C4-2B (cell line): ENCODE data around the gene KDM1A.

Experiments used
- H3K27ac ChIP-seq: fragments of 450-650 bp; 2 replicates; pipeline ENCODE4 v1.5.1; 2017
- ZFX ChIP-seq: fragments of 450-650 bp; IDR thresholded peaks from 2 replicates; pipeline ENCODE4 v1.6.1; 2017
- TF ChIP-seq, protein P1 (sequence below): fragments of 450-650 bp; conservative IDR thresholded peaks from 2 replicates; pipeline ENCODE4 v1.5.1; 2017; ENCODE audit warnings: mild to moderate bottlenecking

Gene KDM1A

DNA sequence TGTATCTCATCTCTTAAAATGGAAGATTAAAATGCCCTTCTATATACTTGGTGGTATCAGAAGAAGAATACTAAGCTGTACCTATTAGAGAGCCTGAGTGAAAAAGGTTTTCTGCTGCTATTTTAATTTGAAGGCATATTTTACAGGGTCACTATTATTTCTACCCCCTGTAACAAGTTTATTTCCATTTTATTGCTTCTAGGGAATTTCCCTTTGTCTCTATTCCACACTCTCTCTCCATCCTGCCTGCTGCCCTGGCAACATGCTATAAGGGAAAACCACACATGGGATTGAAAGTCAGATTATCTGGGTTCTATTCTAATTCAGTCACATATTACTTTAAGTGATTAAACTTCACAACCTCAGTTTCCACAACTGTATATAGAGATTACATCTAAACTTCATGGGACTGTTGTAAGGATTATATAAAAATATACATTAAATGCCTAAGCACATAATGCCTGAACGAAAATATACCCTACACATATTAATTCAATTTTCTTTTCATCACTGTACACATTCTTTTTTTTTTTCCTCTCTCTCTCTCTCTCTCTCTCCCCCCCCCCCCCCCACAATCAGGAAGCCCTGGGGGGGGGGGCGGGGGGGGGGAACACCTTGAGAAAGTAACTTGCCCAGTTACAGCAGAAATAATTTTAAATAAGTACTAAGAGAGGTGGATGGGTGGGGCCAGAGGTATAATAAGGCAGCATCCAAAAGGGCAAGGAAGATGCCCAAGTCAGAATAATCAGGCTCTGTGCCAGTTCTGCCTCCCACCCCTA is 97.8 kb downstream of the KDM1A start:
- no peak overlapping the region for H3K27ac ChIP-seq
- no peak for TF ChIP-seq ZFX

DNA sequence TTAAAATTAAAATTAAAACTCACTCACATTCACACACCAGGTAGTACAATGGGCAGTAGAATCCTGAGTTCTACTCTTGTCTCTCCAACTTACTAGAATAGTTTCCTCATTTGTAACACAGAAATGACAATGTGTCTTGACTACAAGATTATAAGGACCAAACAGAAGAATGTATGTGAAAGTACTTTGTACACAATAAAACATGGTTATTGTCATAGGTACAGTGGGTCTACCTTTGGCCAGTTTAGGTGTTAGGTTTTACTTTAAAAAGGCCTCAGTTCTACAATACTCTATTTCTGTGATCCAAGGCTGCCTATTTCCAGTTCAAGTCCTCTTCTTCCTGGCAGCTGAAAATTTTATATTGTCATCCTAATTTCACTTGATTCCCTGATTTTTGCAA is 99.1 kb downstream of the KDM1A start:
- H3K27ac ChIP-seq = no peak overlapping the region
- no peak for TF ChIP-seq ZFX
- TF ChIP-seq, protein P1, sequence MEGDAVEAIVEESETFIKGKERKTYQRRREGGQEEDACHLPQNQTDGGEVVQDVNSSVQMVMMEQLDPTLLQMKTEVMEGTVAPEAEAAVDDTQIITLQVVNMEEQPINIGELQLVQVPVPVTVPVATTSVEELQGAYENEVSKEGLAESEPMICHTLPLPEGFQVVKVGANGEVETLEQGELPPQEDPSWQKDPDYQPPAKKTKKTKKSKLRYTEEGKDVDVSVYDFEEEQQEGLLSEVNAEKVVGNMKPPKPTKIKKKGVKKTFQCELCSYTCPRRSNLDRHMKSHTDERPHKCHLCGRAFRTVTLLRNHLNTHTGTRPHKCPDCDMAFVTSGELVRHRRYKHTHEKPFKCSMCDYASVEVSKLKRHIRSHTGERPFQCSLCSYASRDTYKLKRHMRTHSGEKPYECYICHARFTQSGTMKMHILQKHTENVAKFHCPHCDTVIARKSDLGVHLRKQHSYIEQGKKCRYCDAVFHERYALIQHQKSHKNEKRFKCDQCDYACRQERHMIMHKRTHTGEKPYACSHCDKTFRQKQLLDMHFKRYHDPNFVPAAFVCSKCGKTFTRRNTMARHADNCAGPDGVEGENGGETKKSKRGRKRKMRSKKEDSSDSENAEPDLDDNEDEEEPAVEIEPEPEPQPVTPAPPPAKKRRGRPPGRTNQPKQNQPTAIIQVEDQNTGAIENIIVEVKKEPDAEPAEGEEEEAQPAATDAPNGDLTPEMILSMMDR = no peak

DNA sequence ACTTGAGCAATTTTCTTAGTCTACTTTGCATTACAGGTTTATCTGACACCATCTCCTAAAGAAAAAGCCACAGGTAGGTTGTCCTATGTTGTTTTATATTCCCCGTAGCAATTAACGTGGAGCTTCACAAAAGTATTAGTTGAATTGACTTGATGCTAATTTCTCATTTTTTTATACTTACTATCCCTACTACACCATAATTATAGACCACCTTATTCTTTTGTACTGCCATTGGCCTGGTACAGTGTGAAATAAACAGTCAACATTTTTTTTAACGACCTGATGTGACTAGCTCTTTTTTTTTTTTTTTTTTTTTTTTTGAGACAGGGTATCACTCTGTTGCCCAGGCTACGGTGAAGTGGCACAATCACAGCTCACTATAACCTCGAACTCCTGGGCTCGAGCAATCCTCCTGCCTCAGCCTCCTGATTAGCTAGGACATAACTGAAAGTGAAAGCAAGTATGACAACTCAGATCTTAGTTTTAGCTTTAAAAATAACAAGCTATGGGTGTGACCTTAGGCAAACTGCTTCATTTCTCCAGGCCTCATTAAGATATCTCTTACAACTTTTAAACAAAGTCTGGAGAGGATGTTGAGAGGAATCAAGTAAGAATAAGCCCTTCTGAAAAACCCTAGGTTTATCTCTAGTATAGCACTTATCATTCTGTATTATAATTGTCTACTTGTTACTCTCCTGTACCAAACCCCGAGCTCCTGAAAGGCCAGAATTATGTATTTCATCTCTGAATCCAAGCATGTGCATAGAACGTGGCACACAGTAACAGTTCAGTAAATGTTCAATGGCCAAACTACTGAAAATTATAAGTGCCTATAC is 99.9 kb downstream of the KDM1A start:
- TF ChIP-seq, protein P1 = no peak
- no peak for TF ChIP-seq ZFX
- no peak overlapping the region for H3K27ac ChIP-seq

DNA sequence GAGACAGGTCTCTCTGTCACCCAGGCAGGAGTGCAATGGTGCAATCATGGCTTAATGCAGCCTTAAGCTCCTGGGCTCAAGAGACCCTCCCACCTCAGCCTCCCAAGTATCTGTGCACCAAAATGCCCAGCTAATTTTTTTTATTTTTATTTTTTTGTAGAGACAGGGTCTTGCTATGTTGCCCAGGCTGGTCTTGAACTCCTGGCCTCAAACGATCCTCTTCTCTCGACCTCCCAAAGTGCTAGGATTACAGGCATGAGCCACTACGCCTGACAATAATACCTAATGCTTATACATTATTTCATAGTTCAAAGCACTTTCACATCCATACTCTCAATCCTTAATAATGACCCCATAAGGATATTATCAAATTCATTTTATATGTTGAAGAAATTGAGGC is 101.1 kb downstream of the KDM1A start:
- no peak overlapping the region for H3K27ac ChIP-seq
- TF ChIP-seq, protein P1 = no peak
- TF ChIP-seq ZFX = no peak

DNA sequence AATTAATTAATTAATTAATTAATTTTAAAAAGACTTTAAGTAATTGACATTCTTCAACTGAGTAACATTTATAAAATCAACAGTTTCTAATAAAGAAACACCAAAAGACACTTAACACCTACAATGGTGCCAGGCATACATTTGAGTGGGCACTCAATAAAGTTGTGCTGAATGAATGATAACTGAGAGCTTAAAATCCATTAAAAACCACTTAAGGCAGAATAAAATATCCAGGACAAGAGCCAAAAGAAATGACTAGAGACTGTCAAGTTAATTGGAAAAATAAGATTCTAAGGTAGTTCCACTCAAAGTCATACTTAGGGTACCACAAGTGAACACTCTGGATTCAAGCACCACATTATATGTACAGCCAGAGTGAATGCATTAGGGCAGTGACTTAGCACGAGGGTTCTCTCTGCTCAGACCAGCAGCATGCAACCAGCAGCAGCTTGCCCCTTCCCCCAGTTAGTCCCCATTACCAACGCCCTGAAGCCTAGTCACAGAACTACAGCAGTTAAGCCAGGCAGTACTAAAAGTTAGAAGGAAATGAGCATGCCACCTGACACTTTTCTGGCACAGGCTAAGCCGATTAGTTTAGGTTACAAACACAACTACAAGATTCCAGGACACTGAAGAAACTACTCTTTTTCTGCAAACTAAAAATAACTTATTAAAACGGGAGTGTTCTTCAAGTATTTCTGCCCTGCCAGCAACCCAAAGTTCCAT is 102.9 kb downstream of the KDM1A start:
- TF ChIP-seq ZFX = no peak
- TF ChIP-seq, protein P1 = no peak
- H3K27ac ChIP-seq = no peak overlapping the region

DNA sequence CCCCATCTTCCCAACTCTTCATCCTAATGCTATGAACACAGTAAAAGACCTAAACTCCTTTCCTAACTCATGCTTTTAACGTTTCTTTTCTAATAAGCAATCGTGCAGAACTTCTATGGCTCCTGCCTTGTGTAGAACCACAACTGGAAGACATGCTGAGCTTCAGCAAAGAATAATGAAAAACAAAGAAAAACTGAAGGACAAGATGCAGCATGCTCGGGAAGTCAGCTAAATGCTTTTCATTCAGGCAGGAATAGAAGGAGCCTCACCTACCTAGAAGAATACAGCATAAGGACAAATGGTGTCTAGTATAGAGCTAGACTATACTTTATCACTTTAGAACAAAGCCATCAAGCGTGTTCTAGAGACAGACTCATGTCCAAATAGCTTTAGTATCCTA is 103.5 kb downstream of the KDM1A start:
- no peak overlapping the region for H3K27ac ChIP-seq

DNA sequence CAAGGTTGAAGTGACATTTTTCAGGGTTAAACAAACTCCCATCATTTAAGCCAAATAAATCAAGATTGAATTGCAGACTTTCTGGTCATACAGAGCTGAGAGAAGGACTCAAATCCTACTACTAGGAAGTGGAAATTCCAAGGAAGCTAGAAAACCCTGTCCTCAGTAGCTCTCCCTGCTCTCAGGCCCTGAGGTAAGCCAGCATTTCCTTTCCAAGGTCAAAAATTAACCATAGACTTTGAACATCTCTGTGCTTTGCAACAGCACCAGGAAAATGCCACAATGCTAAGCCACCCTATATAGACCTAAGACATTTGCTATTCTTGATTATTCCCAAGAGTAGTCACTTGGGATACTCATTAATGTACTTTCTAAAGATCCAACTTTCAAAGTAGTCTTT is 104.3 kb downstream of the KDM1A start:
- no peak for TF ChIP-seq ZFX
- TF ChIP-seq, protein P1 = no peak
- no peak overlapping the region for H3K27ac ChIP-seq

More for the DNA sequence above, 103.5 kb downstream of the KDM1A start:
- TF ChIP-seq ZFX = no peak
- TF ChIP-seq, protein P1 = no peak
